ENCODE measurements around the gene VPS16. TPM values are rescaled to one million over a fixed set of nuclear protein-coding genes. Genes with fewer than 3 reads are reported as not detected.

The VPS16 gene
- total RNA-seq, 1 experiment from 2014 or later, result 48.1 TPM

GRCh38 chr20:2899243-2899642 is 58.7 kb downstream of the VPS16 start:
- no peak for DNase-seq (ENCODE audit: low spot score)

GRCh38 chr20:2900845-2901592 is 60.5 kb downstream of the VPS16 start:
- DNase-seq (ENCODE audit: low spot score), result no peak

GRCh38 chr20:2902291-2902690 is 61.7 kb downstream of the VPS16 start:
- no peak for DNase-seq (ENCODE audit: low spot score)

- DNase-seq (ENCODE audit: low spot score), result no peak
Observed at GRCh38 chr20:2902818-2903217, 62.3 kb downstream of the VPS16 start.

- DNase-seq (ENCODE audit: low spot score), result no peak
Observed at GRCh38 chr20:2903686-2904085, 63.1 kb downstream of the VPS16 start.

- no peak for DNase-seq (ENCODE audit: low spot score)
Observed at GRCh38 chr20:2907519-2907918, 67.0 kb downstream of the VPS16 start.

GRCh38 chr20:2909953-2910352 is 69.4 kb downstream of the VPS16 start:
- no peak for DNase-seq (ENCODE audit: low spot score)

- DNase-seq (ENCODE audit: low spot score), result no peak
Observed at GRCh38 chr20:2911200-2911599, 70.7 kb downstream of the VPS16 start.

- DNase-seq (ENCODE audit: low spot score), result peak; percentile 11
Observed at GRCh38 chr20:2914160-2914559, 73.6 kb downstream of the VPS16 start.

Other genes starting within 250 kb of the VPS16 start
- gene NOP56, start 188.1 kb upstream of the VPS16 start, total RNA-seq (2014; rRNA removed; shearing (Covaris generic)), result 210 and 227 TPM in 2 replicates
- 258 and 260 TPM in 2 replicates for gene IDH3B, start 176.5 kb upstream of the VPS16 start, total RNA-seq (2014; rRNA removed; shearing (Covaris generic))
- 5.2 and 7.2 TPM in 2 replicates for gene EBF4, start 148.0 kb upstream of the VPS16 start, total RNA-seq (2014; rRNA removed; shearing (Covaris generic))
- gene CPXM1, start 40.1 kb upstream of the VPS16 start, total RNA-seq (2014; rRNA removed; shearing (Covaris generic)), result not detected in 2 replicates
- gene C20orf141, start 25.8 kb upstream of the VPS16 start, total RNA-seq (2014; rRNA removed; shearing (Covaris generic)), result not detected in 2 replicates
- gene TMEM239, start 24.4 kb upstream of the VPS16 start, total RNA-seq (2014; rRNA removed; shearing (Covaris generic)), result not detected in 2 replicates
- 11.9 and 13.2 TPM in 2 replicates for gene PCED1A, start 90 bp upstream of the VPS16 start, total RNA-seq (2014; rRNA removed; shearing (Covaris generic))
- gene PTPRA, start 32.7 kb downstream of the VPS16 start, total RNA-seq (2014; rRNA removed; shearing (Covaris generic)), result 30.2 and 43.4 TPM in 2 replicates
- not detected in 2 replicates for gene GNRH2, start 202.9 kb downstream of the VPS16 start, total RNA-seq (2014; rRNA removed; shearing (Covaris generic))
- gene MRPS26, start 205.3 kb downstream of the VPS16 start, total RNA-seq (2014; rRNA removed; shearing (Covaris generic)), result 98.6 and 101 TPM in 2 replicates
- not detected in 2 replicates for gene OXT, start 230.9 kb downstream of the VPS16 start, total RNA-seq (2014; rRNA removed; shearing (Covaris generic))
- not detected in 2 replicates for gene AVP, start 244.0 kb downstream of the VPS16 start, total RNA-seq (2014; rRNA removed; shearing (Covaris generic))